ENCODE data around the gene ENTREP1.
"Not testable (repeated sequence)": the region's sequence is repeated elsewhere in the genome, so short reads cannot be mapped to it uniquely, and the experiment has no call there.

ENTREP1 gene

DNA sequence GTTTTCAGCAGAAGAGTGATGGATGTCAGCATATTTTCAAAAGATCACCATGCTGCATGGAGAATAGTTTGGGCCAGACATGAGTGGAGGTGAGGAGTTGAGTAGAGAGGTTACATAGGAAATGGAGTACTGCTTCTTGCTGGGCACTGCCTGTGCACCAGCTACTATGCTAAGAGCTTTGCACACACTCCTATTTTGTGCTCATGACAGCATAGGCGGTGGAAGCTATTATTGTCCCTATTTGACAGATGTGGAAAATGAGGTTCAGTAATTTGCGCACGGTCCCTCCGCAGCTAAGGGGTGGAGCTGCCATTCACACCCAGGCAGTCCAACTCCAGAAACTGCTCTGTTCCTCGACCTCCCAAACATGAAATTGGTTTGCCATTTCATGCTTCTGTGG, 67.8 kb downstream of the ENTREP1 start:
- FAIRE-seq = no peak
- no peak for DNase-seq (ENCODE audit: insufficient read length)
- TF ChIP-seq TAF1 (IDR thresholded peaks at IDR 0.05; ENCODE audit: borderline replicate concordance, low read depth, low read length) (no peak), POLR2A (IDR thresholded peaks at IDR 0.05; ENCODE audit: low read depth, low read length) (no peak), POLR2AphosphoS5 (IDR thresholded peaks at IDR 0.05; ENCODE audit: low read depth, low read length) (no peak)

DNA sequence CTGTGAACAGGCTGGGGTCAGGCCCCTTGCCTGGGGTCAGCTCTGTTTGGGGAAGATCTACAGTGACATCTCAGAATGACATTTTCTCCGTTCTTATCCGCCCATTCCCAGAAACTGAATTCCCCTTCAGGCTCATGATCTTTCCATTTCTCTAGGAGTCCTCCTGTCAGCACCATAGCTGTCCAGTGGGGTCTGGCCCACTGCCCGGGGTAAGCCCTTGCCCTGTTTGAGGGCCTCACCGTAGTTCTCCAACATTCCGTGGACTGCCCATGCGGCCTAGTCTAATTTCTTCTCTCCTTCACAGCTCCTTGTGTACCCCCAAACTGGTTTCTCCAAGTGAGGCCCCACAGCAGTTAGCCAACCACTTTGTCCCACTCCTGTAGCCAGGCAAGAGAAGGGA, 68.4 kb downstream of the ENTREP1 start:
- TF ChIP-seq POLR2AphosphoS5 (IDR thresholded peaks at IDR 0.05; ENCODE audit: low read depth, low read length) (no peak), TAF1 (IDR thresholded peaks at IDR 0.05; ENCODE audit: borderline replicate concordance, low read depth, low read length) (no peak), POLR2A (IDR thresholded peaks at IDR 0.05; ENCODE audit: low read depth, low read length) (no peak)
- FAIRE-seq (no peak), DNase-seq (ENCODE audit: insufficient read length) (no peak)

DNA sequence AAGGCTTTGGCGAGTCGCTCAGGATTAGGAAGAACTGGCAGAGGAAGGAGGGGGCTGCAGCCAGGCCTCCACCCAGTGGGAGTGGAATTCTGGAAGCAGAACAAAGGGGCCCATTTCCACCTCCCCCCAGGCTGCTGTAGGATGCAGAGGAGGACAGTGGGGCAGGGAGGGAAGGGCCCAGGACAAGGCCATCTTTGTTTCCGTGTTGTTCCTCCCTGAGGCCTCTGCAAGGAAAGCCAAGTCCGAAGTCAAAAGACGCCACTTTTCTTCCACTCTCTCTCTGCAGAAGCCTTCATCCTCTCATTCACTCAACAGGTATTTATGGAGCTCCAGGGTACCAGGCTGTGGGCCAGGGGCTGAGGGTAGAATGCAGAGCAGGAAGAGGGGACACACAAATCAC, 70.7 kb downstream of the ENTREP1 start:
- TF ChIP-seq TAF1 (IDR thresholded peaks at IDR 0.05; ENCODE audit: borderline replicate concordance, low read depth, low read length) (no peak), POLR2A (IDR thresholded peaks at IDR 0.05; ENCODE audit: low read depth, low read length) (no peak), POLR2AphosphoS5 (IDR thresholded peaks at IDR 0.05; ENCODE audit: low read depth, low read length) (no peak)
- DNase-seq (ENCODE audit: insufficient read length) (no peak), FAIRE-seq (no peak)

DNA sequence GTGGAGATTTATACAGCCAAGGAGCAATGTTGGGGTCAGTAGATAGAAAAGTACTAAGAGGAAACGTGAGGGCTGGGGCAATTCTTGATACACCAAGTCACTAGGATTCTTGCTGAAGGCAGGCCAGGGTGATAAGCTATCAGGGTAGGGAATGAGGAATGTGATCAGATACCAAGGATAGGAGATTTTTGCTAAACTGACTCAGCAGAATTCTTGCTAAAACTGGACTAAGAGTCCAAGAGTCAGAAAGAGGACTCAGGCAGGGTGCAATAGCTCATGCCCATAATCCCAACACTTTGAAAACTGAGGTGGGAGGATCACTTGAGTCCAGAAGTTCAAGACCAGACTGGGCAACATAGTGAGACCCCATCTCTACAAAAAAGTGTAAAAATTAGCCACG, 71.7 kb downstream of the ENTREP1 start:
- FAIRE-seq = no peak
- TF ChIP-seq POLR2AphosphoS5 (IDR thresholded peaks at IDR 0.05; ENCODE audit: low read depth, low read length) (no peak), TAF1 (IDR thresholded peaks at IDR 0.05; ENCODE audit: borderline replicate concordance, low read depth, low read length) (no peak), POLR2A (IDR thresholded peaks at IDR 0.05; ENCODE audit: low read depth, low read length) (no peak)
- DNase-seq (ENCODE audit: insufficient read length) = no peak

DNA sequence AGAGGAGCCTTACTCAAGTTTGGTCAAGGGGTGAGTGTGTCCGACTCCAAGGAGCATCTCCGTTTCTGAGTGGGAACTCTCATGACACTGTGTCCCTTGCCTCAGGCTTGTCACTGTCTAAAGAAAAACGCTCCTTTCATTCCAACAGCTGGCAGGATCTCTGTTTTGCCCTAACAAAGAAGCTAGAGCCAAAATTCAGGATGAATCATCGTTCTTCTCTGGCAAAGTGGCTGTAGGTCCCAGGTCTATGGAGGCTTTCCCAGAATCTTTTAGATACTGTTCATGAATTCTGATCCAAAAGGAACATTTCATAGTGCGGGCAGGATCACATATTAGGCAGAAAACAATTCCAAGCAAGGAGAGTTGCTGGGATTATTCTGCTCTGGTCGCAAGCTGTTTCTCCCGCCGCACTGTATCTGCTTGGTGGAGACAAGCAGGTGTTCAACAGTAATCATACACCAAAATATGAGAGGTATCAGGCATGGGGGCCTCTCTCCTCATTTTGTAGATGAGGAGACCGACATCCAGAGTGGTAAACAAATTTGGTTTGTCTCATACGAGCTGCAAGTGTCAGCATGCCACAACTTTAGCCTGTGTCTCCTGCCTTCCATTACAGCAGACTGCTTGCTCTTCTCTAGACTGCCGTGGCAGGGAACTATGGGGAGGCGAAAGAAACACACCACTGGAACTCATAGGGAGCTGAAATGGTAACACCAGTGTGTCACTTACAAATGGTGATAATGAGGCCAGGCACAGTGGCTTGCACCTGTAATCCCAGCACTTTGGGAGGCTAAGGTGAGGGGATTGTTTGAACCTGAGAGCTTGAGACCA, 72.6 kb downstream of the ENTREP1 start:
- DNase-seq (ENCODE audit: insufficient read length) (no peak), FAIRE-seq (no peak)
- no peak for TF ChIP-seq POLR2AphosphoS5 (IDR thresholded peaks at IDR 0.05; ENCODE audit: low read depth, low read length)
- no peak for TF ChIP-seq TAF1 (IDR thresholded peaks at IDR 0.05; ENCODE audit: borderline replicate concordance, low read depth, low read length)
- TF ChIP-seq POLR2A (IDR thresholded peaks at IDR 0.05; ENCODE audit: low read depth, low read length) = no peak

DNA sequence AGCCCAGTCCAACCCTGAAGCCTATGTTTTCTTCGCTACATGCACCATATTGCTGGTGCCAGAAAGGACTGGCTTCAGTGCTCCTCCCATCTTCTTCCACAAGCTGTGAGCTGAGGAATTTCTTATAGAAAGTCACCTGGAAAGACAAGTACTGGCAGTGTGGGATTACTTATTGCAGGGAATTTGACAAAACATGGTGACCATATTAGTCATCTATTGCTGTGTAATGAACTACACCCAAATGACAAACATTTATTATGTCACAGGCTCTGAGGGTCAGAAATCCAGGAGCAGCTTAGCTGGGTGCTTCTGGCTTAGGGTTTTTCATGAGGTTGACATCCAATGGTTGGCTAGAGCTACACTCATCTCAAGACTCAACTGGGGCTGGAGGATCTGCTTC, 75.5 kb downstream of the ENTREP1 start:
- FAIRE-seq (no peak), DNase-seq (ENCODE audit: insufficient read length) (no peak)
- no peak for TF ChIP-seq TAF1 (IDR thresholded peaks at IDR 0.05; ENCODE audit: borderline replicate concordance, low read depth, low read length)
- TF ChIP-seq POLR2A (IDR thresholded peaks at IDR 0.05; ENCODE audit: low read depth, low read length) = no peak
- no peak for TF ChIP-seq POLR2AphosphoS5 (IDR thresholded peaks at IDR 0.05; ENCODE audit: low read depth, low read length)

DNA sequence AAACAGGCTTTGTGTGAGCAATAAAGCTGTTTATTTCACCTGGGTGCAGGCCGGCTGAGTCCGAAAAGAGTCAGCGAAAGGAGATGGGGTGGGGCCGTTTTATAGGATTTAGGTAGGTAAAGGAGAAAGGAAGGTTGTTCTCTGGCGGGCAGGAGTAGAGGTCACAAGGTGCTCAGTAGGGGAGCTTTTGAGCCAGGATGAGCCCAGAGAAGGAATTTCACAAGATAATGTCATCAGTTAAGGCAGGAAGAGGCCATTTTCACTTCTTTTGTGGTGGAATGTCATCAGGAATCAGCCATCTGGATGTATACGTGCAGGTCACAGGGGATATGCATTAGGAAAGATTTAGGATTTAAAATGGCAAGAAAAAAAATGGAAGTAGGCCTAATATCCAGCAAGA, 84.9 kb downstream of the ENTREP1 start:
- FAIRE-seq; DNase-seq (ENCODE audit: insufficient read length): not testable (repeated sequence)

DNA sequence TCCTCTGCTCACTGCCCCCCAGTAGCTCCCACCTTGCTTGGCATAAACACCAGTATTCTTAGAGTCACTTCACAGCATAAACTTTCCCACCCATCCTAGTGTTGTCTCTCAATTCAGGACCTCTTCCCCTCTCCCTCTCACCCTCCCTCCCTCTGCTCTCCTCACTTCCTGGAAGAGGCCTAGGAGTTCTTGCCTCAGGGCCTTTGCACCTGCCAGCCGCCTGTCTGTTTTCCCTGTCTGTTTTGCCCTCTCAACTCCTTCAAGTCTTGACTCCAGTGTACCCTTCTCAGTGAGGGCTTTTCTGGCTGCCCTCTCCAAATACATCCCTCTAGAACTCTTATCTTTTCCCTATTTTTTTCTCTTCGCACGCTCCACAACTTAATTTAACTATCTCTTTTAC, 86.2 kb downstream of the ENTREP1 start:
- FAIRE-seq = no peak
- no peak for TF ChIP-seq TAF1 (IDR thresholded peaks at IDR 0.05; ENCODE audit: borderline replicate concordance, low read depth, low read length)
- no peak for TF ChIP-seq POLR2A (IDR thresholded peaks at IDR 0.05; ENCODE audit: low read depth, low read length)
- TF ChIP-seq POLR2AphosphoS5 (IDR thresholded peaks at IDR 0.05; ENCODE audit: low read depth, low read length) = no peak
- no peak for DNase-seq (ENCODE audit: insufficient read length)

DNA sequence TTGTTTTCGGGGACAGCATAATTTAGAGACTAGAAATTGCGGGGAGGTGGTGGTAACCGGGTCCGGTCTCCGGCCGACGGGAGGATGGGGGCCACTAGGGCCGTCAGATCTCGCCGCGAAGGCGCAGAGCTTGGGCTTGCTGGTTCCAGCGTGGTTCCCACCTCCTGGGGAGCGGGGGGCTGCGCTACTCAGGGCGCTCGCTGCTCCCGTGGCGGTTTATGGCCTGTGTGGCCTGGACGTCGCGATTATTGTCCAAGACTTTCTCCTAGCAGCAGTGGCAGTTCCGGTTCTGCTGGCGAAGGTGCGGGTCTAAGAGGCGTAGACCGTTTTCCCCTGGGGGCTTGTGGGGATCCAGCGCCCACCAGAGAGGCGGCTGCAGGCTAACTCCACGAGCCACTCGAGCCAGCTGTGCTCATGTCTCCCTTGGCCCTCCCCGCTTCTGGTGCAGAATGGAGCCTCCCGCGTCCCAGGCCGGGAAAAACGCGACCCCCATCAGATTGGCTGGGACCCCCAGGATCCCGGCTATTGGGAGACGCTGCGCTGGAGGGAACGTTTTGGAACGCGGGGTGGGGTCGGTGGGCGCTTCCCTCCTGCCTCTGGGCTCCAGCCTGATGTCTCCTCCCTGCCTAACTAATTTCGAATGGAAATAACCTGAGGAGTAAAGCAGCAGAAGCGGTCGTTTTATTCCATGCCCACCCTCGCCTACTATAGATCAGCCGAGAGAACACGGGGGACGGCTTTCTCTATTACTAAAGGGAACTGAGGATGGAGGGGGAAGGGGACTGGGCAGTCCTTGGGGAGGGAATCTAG, 87.1 kb downstream of the ENTREP1 start:
- no peak for TF ChIP-seq POLR2A (IDR thresholded peaks at IDR 0.05; ENCODE audit: low read depth, low read length)
- no peak for TF ChIP-seq TAF1 (IDR thresholded peaks at IDR 0.05; ENCODE audit: borderline replicate concordance, low read depth, low read length)
- FAIRE-seq (no peak), DNase-seq (ENCODE audit: insufficient read length) (no peak)

DNA sequence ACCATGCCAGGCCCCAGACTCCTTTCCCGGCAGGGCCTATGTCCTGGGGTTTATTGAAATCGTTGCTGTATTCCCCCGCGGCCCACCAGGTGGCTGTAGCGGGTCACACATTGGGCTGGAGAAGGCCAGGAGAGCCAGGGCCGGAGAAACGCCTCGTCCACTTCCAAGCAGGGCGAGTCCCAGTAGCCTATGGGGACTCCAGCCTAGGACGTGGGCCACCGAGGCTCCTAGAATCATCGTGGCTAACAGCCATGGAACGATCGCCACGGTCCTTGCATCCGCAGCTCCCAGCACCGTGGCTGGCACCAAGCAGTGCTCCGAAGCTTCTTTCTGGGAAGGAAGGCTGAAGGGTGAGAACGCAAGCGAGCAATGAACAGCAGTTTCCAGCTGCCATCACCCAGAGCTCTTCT, 87.7 kb downstream of the ENTREP1 start:
- DNase-seq (ENCODE audit: insufficient read length) (no peak), FAIRE-seq (no peak)
- TF ChIP-seq POLR2A (IDR thresholded peaks at IDR 0.05; ENCODE audit: low read depth, low read length) (no peak), POLR2AphosphoS5 (IDR thresholded peaks at IDR 0.05; ENCODE audit: low read depth, low read length) (no peak), TAF1 (IDR thresholded peaks at IDR 0.05; ENCODE audit: borderline replicate concordance, low read depth, low read length) (no peak)

DNA sequence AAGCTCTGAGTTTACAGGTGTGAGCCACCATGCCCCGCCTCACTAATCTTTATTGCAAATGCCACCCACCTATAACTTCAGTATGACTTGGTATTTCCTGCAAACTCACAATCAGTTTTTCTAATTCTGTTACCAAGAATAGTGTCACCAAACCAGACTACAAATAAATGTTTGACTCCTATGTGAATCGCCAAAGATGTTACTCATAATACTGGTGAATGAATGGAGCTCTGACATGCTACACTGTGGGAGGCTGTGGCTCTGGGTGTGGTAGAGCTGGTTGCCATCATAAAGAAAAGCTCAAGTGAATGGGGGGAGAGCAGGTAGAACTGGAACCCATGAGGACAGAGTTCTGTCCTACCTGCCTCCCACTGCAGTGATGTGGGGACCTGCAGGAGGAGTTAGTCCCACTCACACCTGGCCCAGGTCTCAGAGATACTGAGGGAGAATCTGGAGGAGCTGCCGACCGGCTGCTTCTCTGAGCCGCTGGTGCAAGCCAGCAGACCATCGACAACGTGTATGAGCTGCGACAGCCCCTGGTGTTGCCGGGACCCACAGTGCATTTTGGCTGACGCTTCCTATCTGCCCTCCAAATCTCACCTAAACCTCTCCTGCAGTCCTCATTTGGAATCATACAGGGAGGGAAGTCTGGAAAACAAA, 95.7 kb downstream of the ENTREP1 start:
- TF ChIP-seq TAF1 (IDR thresholded peaks at IDR 0.05; ENCODE audit: borderline replicate concordance, low read depth, low read length) = no peak
- no peak for TF ChIP-seq POLR2A (IDR thresholded peaks at IDR 0.05; ENCODE audit: low read depth, low read length)
- no peak for TF ChIP-seq POLR2AphosphoS5 (IDR thresholded peaks at IDR 0.05; ENCODE audit: low read depth, low read length)
- no peak for DNase-seq (ENCODE audit: insufficient read length)
- FAIRE-seq = no peak

Data from GM12892 (cell line).